CD14-positive monocyte (primary cell): ENCODE measurements around the gene NTM. TPM values are rescaled to one million over a fixed set of nuclear protein-coding genes. Genes with fewer than 3 reads are reported as not detected.

Experiments
- DNase-seq, 3 donors: peaks; one replicate each; pipeline ENCODE4 v3.0.0-alpha.2; 2011 to 2022
- H2AFZ ChIP-seq: 2 replicates; pipeline ENCODE4 v1.6.0; 2012; ENCODE audit warnings: mild to moderate bottlenecking, low read depth, low read length, inconsistent platforms; ENCODE audit not compliant: insufficient read depth, poor library complexity, severe bottlenecking
- H3K27ac ChIP-seq, 2 donors: 1 replicate in 1 of 2; 2 replicates in 1 of 2; pipeline ENCODE4 v1.5.1; 2012 to 2013; ENCODE audit warnings: low read length in 2 of 2, control low read depth in 1 of 2, inconsistent platforms in 1 of 2, low read depth in 1 of 2, mild to moderate bottlenecking in 1 of 2
- H3K27me3 ChIP-seq, 2 donors: one replicate each; pipeline versions ENCODE4 v1.6.0 to v1.6.1; 2011 to 2013; ENCODE audit warnings: low read length in 2 of 2; ENCODE audit not compliant: control insufficient read depth in 2 of 2, insufficient read depth in 2 of 2
- H3K36me3 ChIP-seq, 2 donors: replicated peaks in 1 of 2; 1 replicate in 1 of 2; 2 replicates in 1 of 2; pipeline versions ENCODE4 v1.5.1 to v1.6.1; 2012 to 2013; ENCODE audit warnings: low read length in 2 of 2, control low read depth in 1 of 2, inconsistent platforms in 1 of 2, mild to moderate bottlenecking in 1 of 2; ENCODE audit not compliant: insufficient read depth in 2 of 2, control insufficient read depth in 1 of 2
- H3K4me1 ChIP-seq, 2 donors: 1 replicate in 1 of 2; 2 replicates in 1 of 2; pipeline versions ENCODE4 v1.5.1 to v1.6.1; 2012 to 2013; ENCODE audit warnings: low read length in 2 of 2, control low read depth in 1 of 2, inconsistent platforms in 1 of 2, mild to moderate bottlenecking in 1 of 2, moderate library complexity in 1 of 2; ENCODE audit not compliant: insufficient read depth in 2 of 2, control insufficient read depth in 1 of 2
- H3K4me2 ChIP-seq: replicated peaks from 2 replicates; pipeline ENCODE3; 2012; ENCODE audit warnings: low read length, moderate library complexity, mild to moderate bottlenecking; ENCODE audit not compliant: poor library complexity, severe bottlenecking; ENCODE audit errors: extremely low read depth
- H3K4me3 ChIP-seq, 3 experiments: fragments of 200-600 bp in 1 of 3; sonication (generic) in 1 of 3; replicated peaks in 1 of 3; 1 replicate in 2 of 3; 2 replicates in 1 of 3; pipeline ENCODE4 v1.5.1; 2011 to 2013; ENCODE audit warnings: low read length in 3 of 3, mild to moderate bottlenecking in 3 of 3, control low read depth in 2 of 3, low read depth in 2 of 3, inconsistent platforms in 1 of 3, moderate library complexity in 1 of 3
- H3K79me2 ChIP-seq: 2 replicates; pipeline ENCODE4 v1.6.0; 2012; ENCODE audit warnings: mild to moderate bottlenecking, control low read depth, inconsistent platforms, low read length, moderate library complexity; ENCODE audit not compliant: insufficient read depth
- H3K9ac ChIP-seq: 2 replicates; pipeline ENCODE4 v1.6.0; 2017; ENCODE audit warnings: low read length, mild to moderate bottlenecking; ENCODE audit not compliant: insufficient read depth, poor library complexity, severe bottlenecking
- H3K9me3 ChIP-seq, 2 donors: replicated peaks in 1 of 2; 1 replicate in 1 of 2; 2 replicates in 1 of 2; pipeline versions ENCODE4 v1.5.1 to v1.6.1; 2012 to 2013; ENCODE audit warnings: low read length in 2 of 2, control low read depth in 1 of 2; ENCODE audit not compliant: control insufficient read depth in 1 of 2, insufficient read depth in 1 of 2
- H4K20me1 ChIP-seq: 2 replicates; pipeline ENCODE4 v1.6.0; 2012; ENCODE audit warnings: mild to moderate bottlenecking, low read length, control low read depth, moderate library complexity; ENCODE audit not compliant: insufficient read depth
- H3K27ac Mint-ChIP-seq, 7 donors: one replicate each; pipeline ENCODE4 v1.8.0; 2020; ENCODE audit warnings: mild to moderate bottlenecking in 7 of 7, mixed read lengths in 7 of 7, moderate library complexity in 6 of 7, inconsistent platforms in 2 of 7
- H3K27me3 Mint-ChIP-seq, 3 donors: one replicate each; pipeline ENCODE4 v1.8.0; 2021 to 2022; ENCODE audit warnings: low read depth in 3 of 3, mild to moderate bottlenecking in 3 of 3, mixed read lengths in 3 of 3, moderate library complexity in 3 of 3, inconsistent platforms in 1 of 3
- H3K36me3 Mint-ChIP-seq, 2 donors: one replicate each; pipeline ENCODE4 v1.8.0; 2020; ENCODE audit warnings: mixed read lengths in 2 of 2, inconsistent platforms in 1 of 2, mild to moderate bottlenecking in 1 of 2
- H3K4me1 Mint-ChIP-seq: one replicate; pipeline ENCODE4 v1.8.0; 2020; ENCODE audit warnings: mild to moderate bottlenecking, mixed read lengths
- H3K4me3 Mint-ChIP-seq, 2 donors: one replicate each; pipeline ENCODE4 v1.8.0; 2020; ENCODE audit warnings: mild to moderate bottlenecking in 2 of 2, mixed read lengths in 2 of 2, moderate library complexity in 1 of 2
- H3K9me3 Mint-ChIP-seq, 7 donors: one replicate each; pipeline ENCODE4 v1.8.0; 2020 to 2022; ENCODE audit warnings: mixed read lengths in 7 of 7, mild to moderate bottlenecking in 6 of 7, moderate library complexity in 6 of 7, inconsistent platforms in 2 of 7
- CTCF ChIP-seq: fragments of 200-600 bp; IDR thresholded peaks from one replicate; pipeline ENCODE4 v1.8.0; 2022; ENCODE audit warnings: antibody characterized with exemption, mild to moderate bottlenecking
- WGBS: methylation state at CpG from one replicate; pipeline ENCODE4 v1.1.5; 2013; ENCODE audit warnings: missing lambda C conversion rate; ENCODE audit not compliant: insufficient coverage; 5-methylcytosine and 5-hydroxymethylcytosine counted together
- intact Hi-C, 2 donors: fragments of 100-400 bp; cut with micrococcal nuclease; formaldehyde crosslinking; loops; one replicate each; pipeline versions ENCODE4 v1.15.0 to v1.15.1; 2023
- polyA plus RNA-seq, 3 donors: library from polyadenylated mRNA; depleted of rRNA in 1 of 3; unstranded in 2 of 3; stranded (reverse) in 1 of 3; fragments of 300-500 nt in 2 of 3; fragments of >200 nt in 1 of 3; fragmentation: Illumina TruSeq in 2 of 3; gene quantifications; 1 replicate in 2 of 3; 2 replicates in 1 of 3; pipeline ENCODE4 v1.2.3, GENCODE V29; 2012 to 2021

NTM gene
- polyA plus RNA-seq, 3 donors, result not detected

- H3K4me2 ChIP-seq, result no peak overlapping the region
- H3K36me3 ChIP-seq, result no peaks in the 10 kb centered on the region
- no peaks in the 10 kb centered on the region for H3K4me1 ChIP-seq
- intact Hi-C loops, result loop anchor here in 1 of 2 donors (10.0 kb wide), 1 partner anchor 62 kb away; no protein-coding TSS in a partner anchor
- no peak for DNase-seq
- no peak overlapping the region for H3K4me3 ChIP-seq
- peaks cover 10% of the 10 kb centered on the region for H3K4me1 Mint-ChIP-seq
- H3K27me3 Mint-ChIP-seq, result peaks cover 3 to 7% (median 6%) of the 10 kb centered on the region in 3 donors
- WGBS, result no CpG with 5 or more reads among the region's 2 CpGs
- no peak overlapping the region for H3K27ac ChIP-seq
- H3K9me3 Mint-ChIP-seq, result peaks cover 0 to 3% (median 2%) of the 10 kb centered on the region in 7 donors
- peaks cover 0 to 8% of the 10 kb centered on the region in 2 donors for H3K27me3 ChIP-seq
- no peak overlapping the region for H3K27ac Mint-ChIP-seq
- H3K4me3 Mint-ChIP-seq, result no peak overlapping the region
- H3K36me3 Mint-ChIP-seq, result no peaks in the 10 kb centered on the region
- no peaks in the 10 kb centered on the region for H4K20me1 ChIP-seq
- no peak for TF ChIP-seq CTCF
- no peak overlapping the region for H2AFZ ChIP-seq
- H3K9me3 ChIP-seq, result no peaks in the 10 kb centered on the region
- no peaks in the 10 kb centered on the region for H3K79me2 ChIP-seq
- no peak overlapping the region for H3K9ac ChIP-seq
Observed at GRCh38 chr11:132032555-132032954, 662.1 kb downstream of the NTM start.

- H3K36me3 Mint-ChIP-seq, result no peaks in the 10 kb centered on the region
- intact Hi-C loops, result loop anchor here in 1 of 2 donors (10.0 kb wide), 1 partner anchor 62 kb away; no protein-coding TSS in a partner anchor
- Histone ChIP-seq H3K27me3 (peaks cover 0 to 8% of the 10 kb centered on the region in 2 donors), H3K4me2 (no peak overlapping the region), H3K9ac (no peak overlapping the region), H2AFZ (no peak overlapping the region), H3K27ac (no peak overlapping the region), H4K20me1 (no peaks in the 10 kb centered on the region), H3K4me3 (no peak overlapping the region), H3K36me3 (no peaks in the 10 kb centered on the region), H3K79me2 (no peaks in the 10 kb centered on the region), H3K9me3 (no peaks in the 10 kb centered on the region), H3K4me1 (no peaks in the 10 kb centered on the region)
- 96% methylated on average over 4 of the region's 4 CpGs for WGBS
- no peak overlapping the region for H3K4me3 Mint-ChIP-seq
- H3K4me1 Mint-ChIP-seq, result peaks cover 11% of the 10 kb centered on the region
- H3K27ac Mint-ChIP-seq, result no peak overlapping the region
- TF ChIP-seq CTCF, result no peak
- H3K9me3 Mint-ChIP-seq, result peaks cover 0 to 3% (median 2%) of the 10 kb centered on the region in 7 donors
- H3K27me3 Mint-ChIP-seq, result peaks cover 3 to 7% (median 6%) of the 10 kb centered on the region in 3 donors
- no peak for DNase-seq
Observed at GRCh38 chr11:132033051-132033450, 662.6 kb downstream of the NTM start.
